ENCODE measurements around the gene CBFA2T2. TPM values are rescaled to one million over a fixed set of nuclear protein-coding genes. Genes with fewer than 3 reads are reported as not detected.
A peak's percentile ranks its signal among the peaks of the same experiment; 100 is the strongest.
"Not testable (repeated sequence)": the region's sequence is repeated elsewhere in the genome, so short reads cannot be mapped to it uniquely, and the experiment has no call there.

CBFA2T2 gene
- total RNA-seq, 1 donor from 2014 or later = 16.5 TPM

- DNase-seq = no peak
These were observed 17.6 kb downstream of the CBFA2T2 start for GRCh38 chr20:33507461-33507860.

DNA sequence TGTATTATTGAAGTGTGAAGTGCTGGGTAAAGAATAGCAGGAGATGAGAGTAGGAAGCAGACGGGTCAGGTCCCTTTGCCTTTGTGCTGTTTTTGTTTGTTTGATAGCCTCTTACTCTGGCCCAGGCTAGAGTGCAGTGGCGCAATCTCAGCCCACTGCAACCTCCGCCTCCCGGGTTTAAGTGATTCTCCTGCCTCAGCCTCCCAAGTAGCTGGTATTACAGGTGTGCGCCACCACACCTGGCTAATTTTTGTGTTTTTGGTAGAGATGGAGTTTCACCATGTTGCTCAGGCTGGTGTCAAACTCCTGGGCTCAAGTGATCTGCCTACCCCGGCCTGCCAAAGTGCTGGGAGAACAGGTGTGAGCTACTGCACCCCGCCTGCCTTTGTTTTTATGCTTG lies 18.1 kb downstream of the CBFA2T2 start:
- DNase-seq = not testable (repeated sequence)

DNA sequence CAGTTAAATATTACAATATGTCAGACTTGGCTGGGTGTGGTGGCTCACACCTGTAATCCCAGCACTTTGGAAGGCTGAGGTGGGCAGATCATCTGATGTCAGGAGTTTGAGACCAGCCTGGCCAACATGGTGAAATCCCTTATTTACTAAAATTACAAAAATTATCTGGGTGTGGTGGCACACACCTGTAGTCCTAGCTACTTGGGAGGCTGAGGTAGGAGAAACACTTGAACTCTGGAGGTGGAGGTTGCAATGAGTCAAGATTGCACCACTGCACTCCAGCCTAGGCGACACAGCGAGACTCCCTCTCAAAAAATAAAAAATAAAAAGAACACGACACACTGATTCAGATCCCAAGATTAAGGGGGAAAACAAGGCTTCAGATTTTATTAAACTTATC lies 19.2 kb downstream of the CBFA2T2 start:
- not testable (repeated sequence) for DNase-seq

- DNase-seq = not testable (repeated sequence)
These were observed 22.0 kb downstream of the CBFA2T2 start for GRCh38 chr20:33511876-33512275.

DNA sequence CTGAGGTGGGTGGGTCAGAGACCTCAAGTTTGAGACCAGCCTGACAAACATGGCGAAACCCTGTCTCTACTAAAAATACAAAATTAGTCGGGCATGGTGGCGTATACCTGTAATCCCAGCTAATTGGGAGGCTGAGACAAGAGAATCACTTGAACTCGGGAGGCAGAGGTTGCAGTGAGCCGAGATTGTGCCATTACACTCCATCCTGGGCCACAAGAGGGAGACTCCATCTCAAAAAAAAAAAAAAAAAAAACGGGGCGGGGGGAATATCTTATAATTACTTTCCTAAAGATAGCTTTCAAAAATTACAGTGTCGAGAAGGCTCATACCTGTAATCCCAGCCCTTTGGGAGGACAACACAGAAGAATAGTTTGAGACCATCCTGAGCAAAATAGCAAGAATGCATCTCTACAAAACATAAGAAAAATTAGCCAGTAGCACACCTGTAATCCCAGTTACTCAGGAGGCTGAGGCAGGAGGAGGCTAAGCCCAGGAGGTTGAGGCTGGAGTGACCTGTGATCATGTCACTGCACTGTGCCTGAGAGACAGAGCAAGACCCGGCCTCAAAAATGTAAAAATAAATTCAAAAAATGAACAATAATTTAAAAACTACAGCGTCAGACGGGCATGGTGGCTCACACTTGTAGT lies 25.8 kb downstream of the CBFA2T2 start:
- no peak for DNase-seq

DNA sequence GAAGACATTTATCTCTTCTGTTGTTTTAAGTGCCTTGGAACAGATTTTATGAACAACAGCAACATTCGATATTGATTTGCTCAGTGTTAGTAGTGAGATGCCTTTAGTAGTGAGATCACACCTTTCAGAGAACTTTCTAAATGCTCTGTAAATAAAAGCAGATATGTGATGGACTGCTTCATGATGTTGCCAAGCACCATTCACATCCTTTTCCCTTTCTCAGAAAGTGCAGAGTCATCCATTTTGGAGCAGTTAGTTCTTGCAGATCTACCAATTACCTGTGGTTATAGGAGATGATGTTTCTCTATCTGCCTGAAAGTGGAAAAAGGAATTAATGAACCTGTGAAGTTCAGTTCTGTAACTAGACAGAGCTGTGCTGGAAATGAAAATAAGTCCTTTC lies 27.0 kb downstream of the CBFA2T2 start:
- no peak for DNase-seq

GRCh38 chr20:33518071-33518470 lies 28.2 kb downstream of the CBFA2T2 start:
- no peak for DNase-seq

GRCh38 chr20:33521461-33521860 lies 31.6 kb downstream of the CBFA2T2 start:
- no peak for DNase-seq

- DNase-seq = no peak
These were observed 32.4 kb downstream of the CBFA2T2 start for GRCh38 chr20:33522256-33522820.

DNA sequence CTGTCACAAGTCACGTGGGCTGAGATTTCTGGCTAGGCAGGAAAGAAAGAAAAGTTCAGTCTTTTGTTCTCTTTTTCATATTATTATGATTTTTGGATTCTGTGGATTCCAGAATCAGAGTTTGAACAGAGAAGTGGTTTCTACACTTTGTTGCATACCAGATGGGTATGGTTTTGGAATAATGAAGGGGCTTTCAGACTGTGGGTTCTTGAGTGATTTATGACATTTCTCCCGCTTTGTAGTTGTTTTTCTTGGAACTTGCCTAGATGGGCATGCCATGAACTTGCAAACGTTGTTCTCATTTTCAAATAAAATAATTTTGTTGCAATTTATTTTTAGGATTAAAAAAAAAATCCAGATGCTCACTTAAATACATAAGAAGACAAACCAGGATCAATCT lies 34.4 kb downstream of the CBFA2T2 start:
- DNase-seq = no peak

GRCh38 chr20:33526769-33527168 lies 36.9 kb downstream of the CBFA2T2 start:
- no peak for DNase-seq

GRCh38 chr20:33531047-33531877 lies 41.4 kb downstream of the CBFA2T2 start:
- DNase-seq = peak; percentile 66

DNA sequence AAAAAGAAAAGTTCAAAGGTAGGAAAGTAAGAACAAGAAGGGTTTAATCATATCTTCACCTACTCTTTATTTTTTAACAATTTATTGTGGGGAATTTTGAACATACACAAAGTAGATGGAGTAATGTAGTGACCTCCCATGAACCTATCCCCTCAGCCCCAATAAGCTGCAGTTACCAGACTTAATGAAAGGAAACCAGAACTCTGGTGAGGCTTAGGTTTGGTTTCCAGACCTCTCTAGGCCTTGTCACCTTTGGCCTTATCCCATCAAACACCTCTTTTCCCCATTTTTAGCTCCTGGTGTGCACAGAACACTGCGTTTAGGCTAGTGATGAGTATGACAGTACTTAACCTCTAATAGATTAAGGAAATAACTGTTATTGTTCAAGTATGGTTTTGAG lies 42.0 kb downstream of the CBFA2T2 start:
- no peak for DNase-seq

DNA sequence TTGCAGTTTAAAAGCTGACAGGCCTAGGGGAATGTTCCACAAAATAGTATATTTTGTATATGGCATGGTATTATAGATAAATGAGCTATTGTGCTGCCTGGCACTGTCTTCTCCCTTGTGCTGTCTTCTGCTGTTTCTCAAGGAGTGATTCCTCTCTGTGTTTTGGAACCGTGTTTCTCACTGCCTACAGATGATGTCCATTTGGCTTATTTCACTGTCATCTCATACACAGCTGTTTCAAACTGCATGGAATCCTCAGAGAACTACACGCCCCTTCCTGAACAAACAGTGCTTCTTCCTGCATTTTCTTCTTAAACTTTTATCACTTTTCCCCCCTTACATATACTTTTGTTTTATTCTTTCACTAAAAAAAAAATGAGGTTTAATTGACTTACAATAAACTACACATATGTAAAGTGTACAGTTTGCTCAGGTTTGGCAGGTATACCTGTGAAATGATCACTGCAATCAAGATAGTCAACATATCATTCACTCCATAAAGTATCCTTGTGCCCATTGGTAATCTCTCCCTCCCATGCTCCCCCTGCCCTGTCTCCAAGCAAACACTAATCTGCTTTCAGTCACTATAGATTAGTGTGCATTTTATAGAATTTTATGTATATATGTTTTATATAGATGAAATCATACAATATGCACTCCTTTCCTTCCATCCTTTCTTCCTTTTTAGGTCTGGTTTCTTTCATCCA lies 43.0 kb downstream of the CBFA2T2 start:
- DNase-seq = peak; percentile 90

- not testable (repeated sequence) for DNase-seq
These were observed 45.8 kb downstream of the CBFA2T2 start for GRCh38 chr20:33535717-33536116.

GRCh38 chr20:33537608-33538007 lies 47.7 kb downstream of the CBFA2T2 start:
- no peak for DNase-seq

- no peak for DNase-seq
These were observed 49.2 kb downstream of the CBFA2T2 start for GRCh38 chr20:33539129-33539528.

- DNase-seq = no peak
These were observed 50.5 kb downstream of the CBFA2T2 start for GRCh38 chr20:33540427-33540826.

DNA sequence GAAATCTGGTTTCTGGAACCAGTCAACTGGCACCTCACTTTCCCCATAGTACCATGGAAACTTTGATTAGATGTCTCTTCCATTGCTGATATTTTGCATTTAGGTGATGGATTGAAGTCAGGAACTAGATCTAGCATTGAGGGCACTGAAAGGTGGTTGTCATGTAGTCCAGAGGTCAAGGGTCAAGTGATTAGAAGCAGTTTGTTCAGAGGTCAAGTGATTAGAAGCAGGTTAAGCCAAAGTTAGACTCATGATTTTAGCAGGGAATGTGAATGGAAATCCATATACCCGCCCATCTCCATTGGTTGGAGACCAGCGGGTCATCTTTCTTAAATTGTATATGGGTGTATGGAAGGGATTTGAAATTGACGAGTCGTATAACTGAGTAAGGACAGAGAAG lies 51.2 kb downstream of the CBFA2T2 start:
- no peak for DNase-seq

DNA sequence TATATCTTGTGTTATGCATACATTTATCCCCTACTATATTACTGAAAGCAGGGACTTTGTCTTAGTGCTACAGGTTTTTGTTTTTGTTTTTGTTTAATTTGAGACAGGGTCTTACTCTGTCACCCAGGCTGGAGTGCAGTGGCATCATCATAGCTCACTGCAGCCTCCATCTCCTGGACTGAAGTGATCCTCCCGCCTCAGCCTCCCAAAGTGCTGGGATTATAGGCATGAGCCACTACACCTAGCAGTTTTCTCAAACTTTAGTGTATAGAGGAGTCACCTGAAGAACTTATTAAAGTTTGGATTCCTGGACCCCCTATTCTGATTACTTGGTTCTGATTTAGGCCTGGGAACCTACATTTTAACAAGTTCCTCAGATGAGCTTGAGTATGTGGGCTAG lies 51.9 kb downstream of the CBFA2T2 start:
- DNase-seq = no peak

DNA sequence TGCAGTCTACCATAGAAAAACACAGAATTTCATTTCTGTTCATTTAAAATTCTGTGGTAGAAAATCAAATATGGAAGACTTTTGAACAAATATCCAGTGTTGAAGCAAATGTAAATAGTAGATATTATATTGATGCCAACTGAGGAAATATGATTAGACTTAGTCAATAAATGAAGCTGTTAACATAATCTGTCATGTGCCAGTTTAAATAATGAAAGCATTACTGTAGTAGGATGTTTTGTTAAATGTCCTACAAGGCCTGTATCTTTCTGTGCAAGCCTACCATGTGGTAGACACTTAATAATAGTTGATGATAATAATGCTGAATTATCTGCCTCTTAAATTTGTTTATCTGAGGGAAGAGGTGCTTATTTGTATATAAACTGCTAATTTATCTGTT lies 55.9 kb downstream of the CBFA2T2 start:
- DNase-seq = no peak

DNA sequence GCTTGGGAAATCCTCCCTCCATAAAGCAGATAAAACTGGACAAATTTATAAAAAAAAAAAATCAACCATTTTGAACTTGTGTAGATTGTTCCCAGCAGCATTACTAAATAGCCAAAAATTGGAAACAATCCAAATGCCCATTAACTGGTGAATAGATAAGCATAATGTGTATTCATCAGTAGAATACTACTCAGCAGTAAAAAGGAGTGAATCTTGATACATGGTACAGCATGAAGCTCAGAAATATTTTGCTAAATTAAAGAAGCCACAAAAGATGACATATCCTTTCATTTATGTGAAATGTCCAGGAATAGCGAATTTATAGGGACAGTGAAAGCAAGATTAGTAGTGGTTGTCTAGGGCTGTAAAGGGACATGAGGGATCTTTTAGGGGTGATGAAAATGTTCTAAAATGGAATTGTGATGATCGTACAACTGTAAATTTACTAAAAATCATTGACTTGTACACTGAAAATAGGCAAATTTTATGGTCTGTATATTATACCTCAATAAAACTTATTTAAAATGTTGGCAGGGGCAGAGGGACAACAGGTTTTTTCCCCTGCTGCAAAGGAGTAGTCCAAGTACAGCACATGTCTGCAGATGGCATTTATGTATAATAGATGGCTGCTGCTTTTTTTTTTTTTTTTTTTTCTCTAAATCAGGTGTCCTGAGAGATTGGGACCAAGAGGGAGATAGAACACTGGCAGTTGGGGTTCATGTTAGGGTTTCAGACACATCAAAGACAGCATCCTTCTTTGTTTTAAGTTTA lies 59.5 kb downstream of the CBFA2T2 start:
- DNase-seq = no peak

Measured in tongue (tissue), 2 donors.